ENCODE results near the gene ADRA2B.

Gene ADRA2B

DNA sequence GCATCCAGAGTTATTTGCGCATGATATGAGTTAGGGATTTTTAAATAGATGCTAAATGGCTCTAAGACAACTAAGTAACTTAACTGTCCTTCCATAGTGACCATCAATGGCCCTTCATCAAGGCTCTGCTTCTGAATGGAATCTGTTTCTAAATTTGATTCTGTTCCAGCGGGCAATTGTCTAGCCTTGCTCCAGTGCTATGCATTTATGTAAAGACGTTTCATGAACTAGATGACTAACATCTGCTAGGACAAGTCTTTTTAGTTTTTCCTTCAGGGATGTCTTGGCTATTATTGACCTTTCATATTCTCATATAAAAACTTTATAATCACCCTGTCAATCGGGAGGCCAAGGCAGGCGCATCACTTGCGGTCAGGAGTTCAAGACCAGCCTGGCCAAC, 12.1 kb upstream of the ADRA2B start:
- no peaks in the 10 kb centered on the region for H3K79me2 ChIP-seq (ENCODE audit: insufficient read depth, low read length)
- no peak overlapping the region for H2AFZ ChIP-seq (ENCODE audit: low read length)
- no peaks in the 10 kb centered on the region for H3F3A ChIP-seq (ENCODE audit: low read depth)
- H3K9ac ChIP-seq (ENCODE audit: low read depth, low read length, poor library complexity, severe bottlenecking) = no peak overlapping the region
- no peaks in the 10 kb centered on the region for H3K9me2 ChIP-seq (replicated peaks; ENCODE audit: low read depth, low read length)
- no peaks in the 10 kb centered on the region for H4K20me1 ChIP-seq (ENCODE audit: insufficient read depth, low read length, poor library complexity, severe bottlenecking)
- TF ChIP-seq EZH2phosphoT487 (IDR thresholded peaks at IDR 0.05; ENCODE audit: borderline replicate concordance) = no peak
- TF ChIP-seq CTCF (conservative IDR thresholded peaks at IDR 0.05; ENCODE audit: low read length) = no peak
- H3K4me2 ChIP-seq (ENCODE audit: low read depth, low read length, poor library complexity, severe bottlenecking) = no peak overlapping the region
- H3K27me3 ChIP-seq (ENCODE audit: insufficient read depth, low read length, poor library complexity, severe bottlenecking) = no peaks in the 10 kb centered on the region
- no peaks in the 10 kb centered on the region for H3K36me3 ChIP-seq (ENCODE audit: insufficient read depth, low read length)
- H3K4me1 ChIP-seq (ENCODE audit: insufficient read depth, low read length, poor library complexity, severe bottlenecking) = no peaks in the 10 kb centered on the region
- H3K4me3 ChIP-seq (ENCODE audit: low read length, poor library complexity, severe bottlenecking) = no peak overlapping the region
- H3K9me3 ChIP-seq (ENCODE audit: insufficient read depth, low read depth, low read length) = no peaks in the 10 kb centered on the region

DNA sequence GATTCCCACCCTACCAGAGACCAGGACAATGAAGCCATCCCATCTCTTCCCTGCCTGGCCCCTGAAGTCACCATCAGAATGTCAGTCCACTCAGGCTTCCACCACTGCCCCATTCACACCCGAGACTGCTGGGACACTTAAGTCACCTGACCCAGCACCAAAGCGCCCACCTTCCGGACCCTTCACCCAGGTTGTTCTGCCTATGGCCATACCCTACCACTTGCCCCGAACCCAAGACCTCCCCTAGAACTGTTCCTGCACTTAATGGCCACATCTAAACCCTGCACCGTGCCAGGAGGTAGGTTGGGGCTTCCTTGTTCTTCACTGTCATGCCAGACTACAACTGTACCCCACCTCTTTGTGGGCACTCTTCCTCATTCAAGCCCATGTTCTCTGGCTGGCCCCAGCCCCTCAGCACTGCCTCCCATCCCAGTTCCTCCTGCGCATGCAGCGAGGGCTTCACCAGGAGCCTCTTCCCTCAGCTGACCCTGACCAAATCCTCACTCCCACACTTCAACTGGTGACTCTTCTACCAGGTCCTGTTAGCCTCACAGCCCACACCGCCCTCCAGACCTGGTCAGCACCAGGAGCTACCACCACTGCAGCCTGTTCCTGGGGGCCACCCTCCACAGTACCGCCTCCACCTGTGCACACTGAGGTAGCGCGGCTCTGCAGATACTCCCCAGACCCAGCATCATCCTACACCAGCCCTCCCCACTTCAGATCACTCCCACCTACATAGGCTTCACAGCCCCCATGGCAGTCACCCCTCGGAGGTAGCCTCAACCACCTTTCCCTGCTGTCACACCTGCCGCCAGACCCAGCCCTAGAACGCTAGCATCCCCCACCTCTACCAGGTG, 8.3 kb upstream of the ADRA2B start:
- Histone ChIP-seq H3K4me2 (ENCODE audit: low read depth, low read length, poor library complexity, severe bottlenecking) (no peak overlapping the region), H3F3A (ENCODE audit: low read depth) (no peaks in the 10 kb centered on the region), H3K4me3 (ENCODE audit: low read length, poor library complexity, severe bottlenecking) (no peak overlapping the region), H3K9me2 (replicated peaks; ENCODE audit: low read depth, low read length) (no peaks in the 10 kb centered on the region), H3K79me2 (ENCODE audit: insufficient read depth, low read length) (no peaks in the 10 kb centered on the region), H3K9me3 (ENCODE audit: insufficient read depth, low read depth, low read length) (no peaks in the 10 kb centered on the region), H3K36me3 (ENCODE audit: insufficient read depth, low read length) (no peaks in the 10 kb centered on the region), H4K20me1 (ENCODE audit: insufficient read depth, low read length, poor library complexity, severe bottlenecking) (no peaks in the 10 kb centered on the region), H3K4me1 (ENCODE audit: insufficient read depth, low read length, poor library complexity, severe bottlenecking) (no peaks in the 10 kb centered on the region), H2AFZ (ENCODE audit: low read length) (no peak overlapping the region), H3K9ac (ENCODE audit: low read depth, low read length, poor library complexity, severe bottlenecking) (no peak overlapping the region), H3K27me3 (ENCODE audit: insufficient read depth, low read length, poor library complexity, severe bottlenecking) (no peaks in the 10 kb centered on the region)
- TF ChIP-seq CTCF (conservative IDR thresholded peaks at IDR 0.05; ENCODE audit: low read length) (no peak), EZH2phosphoT487 (IDR thresholded peaks at IDR 0.05; ENCODE audit: borderline replicate concordance) (no peak)

- H3F3A ChIP-seq (ENCODE audit: low read depth) = no peaks in the 10 kb centered on the region
- H3K4me3 ChIP-seq (ENCODE audit: low read length, poor library complexity, severe bottlenecking) = no peak overlapping the region
- no peak for TF ChIP-seq CTCF (conservative IDR thresholded peaks at IDR 0.05; ENCODE audit: low read length)
- no peaks in the 10 kb centered on the region for H3K36me3 ChIP-seq (ENCODE audit: insufficient read depth, low read length)
- H4K20me1 ChIP-seq (ENCODE audit: insufficient read depth, low read length, poor library complexity, severe bottlenecking) = no peaks in the 10 kb centered on the region
- no peaks in the 10 kb centered on the region for H3K4me1 ChIP-seq (ENCODE audit: insufficient read depth, low read length, poor library complexity, severe bottlenecking)
- H3K9ac ChIP-seq (ENCODE audit: low read depth, low read length, poor library complexity, severe bottlenecking) = no peak overlapping the region
- H3K27me3 ChIP-seq (ENCODE audit: insufficient read depth, low read length, poor library complexity, severe bottlenecking) = no peaks in the 10 kb centered on the region
- H3K9me3 ChIP-seq (ENCODE audit: insufficient read depth, low read depth, low read length) = no peaks in the 10 kb centered on the region
- H3K9me2 ChIP-seq (replicated peaks; ENCODE audit: low read depth, low read length) = no peaks in the 10 kb centered on the region
- H3K79me2 ChIP-seq (ENCODE audit: insufficient read depth, low read length) = no peaks in the 10 kb centered on the region
- H2AFZ ChIP-seq (ENCODE audit: low read length) = no peak overlapping the region
- no peak overlapping the region for H3K4me2 ChIP-seq (ENCODE audit: low read depth, low read length, poor library complexity, severe bottlenecking)
Measured at GRCh38 chr2:96123936-96124335, 7.6 kb upstream of the ADRA2B start.
